Heart left ventricle (tissue), 16 donors: Measurements from ENCODE around the gene GBP4. TPM values are rescaled to one million over a fixed set of nuclear protein-coding genes. Genes with fewer than 3 reads are reported as not detected.
A peak's percentile ranks its signal among the peaks of the same experiment; 100 is the strongest.

Experiments
- ATAC-seq, 4 donors: fragments of 200-7000 bp; cut with Tn5 transposase; one replicate each; pipeline ENCODE4 v1.9.1; 2020 to 2022; ENCODE audit warnings: moderate library complexity in 4 of 4, mild to moderate bottlenecking in 3 of 4, moderate number of reproducible peaks in 1 of 4
- DNase-seq, 5 donors: peaks; one replicate each; pipeline ENCODE4 v3.0.0-alpha.2; 2020
- H3K27ac ChIP-seq, 12 donors: fragments of 200-600 bp; sonication (generic) in 4 of 12; one replicate each; pipeline versions ENCODE4 v1.5.0 to v1.8.0; 2016 to 2022; ENCODE audit warnings: mild to moderate bottlenecking in 2 of 12
- H3K27me3 ChIP-seq, 9 donors: fragments of 200-600 bp; sonication (generic) in 2 of 9; one replicate each; pipeline versions ENCODE4 v1.5.1 to v1.8.0; 2016 to 2022; ENCODE audit warnings: mild to moderate bottlenecking in 3 of 9
- H3K36me3 ChIP-seq, 9 donors: fragments of 200-600 bp; sonication (generic) in 2 of 9; one replicate each; pipeline versions ENCODE4 v1.5.0 to v1.8.0; 2018 to 2022; ENCODE audit warnings: mild to moderate bottlenecking in 2 of 9
- H3K4me1 ChIP-seq, 12 donors: fragments of 200-600 bp; sonication (generic) in 4 of 12; one replicate each; pipeline versions ENCODE4 v1.5.0 to v1.8.0; 2016 to 2022; ENCODE audit warnings: mild to moderate bottlenecking in 3 of 12
- H3K4me3 ChIP-seq, 12 donors: fragments of 200-600 bp; sonication (generic) in 4 of 12; one replicate each; pipeline versions ENCODE4 v1.5.0 to v1.8.0; 2017 to 2022; ENCODE audit warnings: mild to moderate bottlenecking in 9 of 12, moderate library complexity in 4 of 12
- H3K9me3 ChIP-seq, 12 donors: fragments of 200-600 bp; sonication (generic) in 4 of 12; one replicate each; pipeline versions ENCODE4 v1.5.0 to v1.8.0; 2016 to 2022; ENCODE audit warnings: mild to moderate bottlenecking in 1 of 12
- POLR2A ChIP-seq, 2 donors: fragments of 450-650 bp; IDR thresholded peaks; one replicate each; pipeline ENCODE4 v1.6.1; 2017; ENCODE audit warnings: antibody characterized with exemption in 2 of 2, mild to moderate bottlenecking in 2 of 2, moderate library complexity in 2 of 2
- WGBS, 4 donors: extraction: QIAGEN DNeasy Blood & Tissue Kit in 2 of 4; methylation state at CpG; one replicate each; pipeline versions ENCODE4 v1.1.5 to v1.1.7; 2013 to 2018; 5-methylcytosine and 5-hydroxymethylcytosine counted together
- intact Hi-C, 10 donors: fragments of 100-400 bp; cut with DNase I; formaldehyde crosslinking; loops; one replicate each; pipeline versions ENCODE4 v1.11.1 to v1.14.2; 2022
- polyA plus RNA-seq, 2 donors: library from polyadenylated mRNA; stranded (reverse); fragments of 200-250 nt; gene quantifications; one replicate each; pipeline ENCODE4 v1.2.3, GENCODE V29; 2013
- total RNA-seq, 9 donors: library from RNA; depleted of rRNA in 2 of 9; stranded (reverse); fragments of >200 nt in 2 of 9; fragmentation: NEBNext Ultra II Directional in 3 of 9; extraction: Animal tissue kit (Norgen Biotek cat#: 25700) in 3 of 9; gene quantifications; one replicate each; pipeline versions ENCODE4 v1.1.0 to v1.2.4, GENCODE V29; 2016 to 2023
- TF ChIP-seq, protein P1 (sequence below), 12 donors: fragments of 200-600 bp; sonication (generic) in 4 of 12; IDR thresholded peaks; one replicate each; pipeline versions ENCODE4 v1.5.0 to v1.8.0; 2018 to 2022; ENCODE audit warnings: antibody characterized with exemption in 12 of 12, mild to moderate bottlenecking in 5 of 12
- donor health status: ischemic (EF 13 %, LVEDD 7.1; RV severe dilation, severe dysfunction).
- donor health status: healthy with polysubstance abuse.
- donor health status: DM: no; HTN: yes; CAD: no.
- donor health status: DM: no; HTN: no; CAD: no.
- donor health status: ischemic (EF 25% LVEDD 6.9; RV normal size, moderate dysfunction).
- donor health status: ischemic (EF 25% LVEDD 5.7; RV mildly dilated, moderate dysfunction).
- donor health status: healthy.
- donor health status: DM: yes; HTN: yes; CAD: no.
- donor health status: ischemic (EF 35%, LVEDD 5.7; RV mildly dilated, moderate dysfunction).
- donor health status: nonischemic (EF 11% LVEDD 7.7; RV severe dilation, severe dysfunction).
- donor health status: DM: yes; HTN: yes; CAD: no.
- donor health status: PGD.
- donor health status: ischemic (EF 29% LVEDD 5.4; RV normal size, mild dysfunction).
- donor health status: nonischemic (EF 23%, LVEDD 6.1; RV moderate dilation, normal function).

Gene GBP4
- total and polyA plus RNA-seq, 11 donors: 4.3 to 46.4 (median 10.4) TPM

DNA sequence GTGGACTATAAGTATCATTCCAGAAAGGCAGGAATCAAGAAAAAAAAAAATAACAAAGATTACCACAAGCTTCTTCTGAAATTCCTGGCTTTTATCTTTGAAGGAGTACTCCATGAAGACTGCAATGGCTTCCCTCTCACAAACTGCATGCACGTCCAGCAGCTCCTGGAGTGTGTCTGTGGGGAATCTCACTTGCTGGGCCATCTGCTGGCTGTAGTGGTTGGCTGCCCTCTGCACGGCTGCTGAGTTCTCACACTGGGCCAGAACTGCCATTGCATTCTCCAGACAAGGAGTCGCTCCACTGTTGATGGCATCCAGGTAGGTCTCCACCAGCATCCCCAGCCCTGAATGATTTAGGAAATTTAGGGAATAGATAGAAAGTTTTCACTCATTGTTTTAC is 49.5 kb downstream of the GBP4 start:
- Histone ChIP-seq H3K4me1 (no peaks in the 10 kb centered on the region), H3K4me3 (no peak overlapping the region), H3K36me3 (no peaks in the 10 kb centered on the region), H3K9me3 (no peaks in the 10 kb centered on the region), H3K27me3 (no peaks in the 10 kb centered on the region), H3K27ac (no peak overlapping the region)
- intact Hi-C loops: no loop called here
- ATAC-seq (peak in 2 of 4 donors; percentile 39 to 68), DNase-seq (peak in 1 of 5 donors; percentile 24)
- TF ChIP-seq, protein P1, sequence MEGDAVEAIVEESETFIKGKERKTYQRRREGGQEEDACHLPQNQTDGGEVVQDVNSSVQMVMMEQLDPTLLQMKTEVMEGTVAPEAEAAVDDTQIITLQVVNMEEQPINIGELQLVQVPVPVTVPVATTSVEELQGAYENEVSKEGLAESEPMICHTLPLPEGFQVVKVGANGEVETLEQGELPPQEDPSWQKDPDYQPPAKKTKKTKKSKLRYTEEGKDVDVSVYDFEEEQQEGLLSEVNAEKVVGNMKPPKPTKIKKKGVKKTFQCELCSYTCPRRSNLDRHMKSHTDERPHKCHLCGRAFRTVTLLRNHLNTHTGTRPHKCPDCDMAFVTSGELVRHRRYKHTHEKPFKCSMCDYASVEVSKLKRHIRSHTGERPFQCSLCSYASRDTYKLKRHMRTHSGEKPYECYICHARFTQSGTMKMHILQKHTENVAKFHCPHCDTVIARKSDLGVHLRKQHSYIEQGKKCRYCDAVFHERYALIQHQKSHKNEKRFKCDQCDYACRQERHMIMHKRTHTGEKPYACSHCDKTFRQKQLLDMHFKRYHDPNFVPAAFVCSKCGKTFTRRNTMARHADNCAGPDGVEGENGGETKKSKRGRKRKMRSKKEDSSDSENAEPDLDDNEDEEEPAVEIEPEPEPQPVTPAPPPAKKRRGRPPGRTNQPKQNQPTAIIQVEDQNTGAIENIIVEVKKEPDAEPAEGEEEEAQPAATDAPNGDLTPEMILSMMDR (IDR thresholded peaks at IDR 0.05): peak in 5 of 12 donors; percentile 7 to 37 (median 28)
- no peak for TF ChIP-seq POLR2A (IDR thresholded peaks at IDR 0.05)
- WGBS, 4 donors: 32 to 51% (median 40%) methylated on average over 3 of the region's 3 CpGs

DNA sequence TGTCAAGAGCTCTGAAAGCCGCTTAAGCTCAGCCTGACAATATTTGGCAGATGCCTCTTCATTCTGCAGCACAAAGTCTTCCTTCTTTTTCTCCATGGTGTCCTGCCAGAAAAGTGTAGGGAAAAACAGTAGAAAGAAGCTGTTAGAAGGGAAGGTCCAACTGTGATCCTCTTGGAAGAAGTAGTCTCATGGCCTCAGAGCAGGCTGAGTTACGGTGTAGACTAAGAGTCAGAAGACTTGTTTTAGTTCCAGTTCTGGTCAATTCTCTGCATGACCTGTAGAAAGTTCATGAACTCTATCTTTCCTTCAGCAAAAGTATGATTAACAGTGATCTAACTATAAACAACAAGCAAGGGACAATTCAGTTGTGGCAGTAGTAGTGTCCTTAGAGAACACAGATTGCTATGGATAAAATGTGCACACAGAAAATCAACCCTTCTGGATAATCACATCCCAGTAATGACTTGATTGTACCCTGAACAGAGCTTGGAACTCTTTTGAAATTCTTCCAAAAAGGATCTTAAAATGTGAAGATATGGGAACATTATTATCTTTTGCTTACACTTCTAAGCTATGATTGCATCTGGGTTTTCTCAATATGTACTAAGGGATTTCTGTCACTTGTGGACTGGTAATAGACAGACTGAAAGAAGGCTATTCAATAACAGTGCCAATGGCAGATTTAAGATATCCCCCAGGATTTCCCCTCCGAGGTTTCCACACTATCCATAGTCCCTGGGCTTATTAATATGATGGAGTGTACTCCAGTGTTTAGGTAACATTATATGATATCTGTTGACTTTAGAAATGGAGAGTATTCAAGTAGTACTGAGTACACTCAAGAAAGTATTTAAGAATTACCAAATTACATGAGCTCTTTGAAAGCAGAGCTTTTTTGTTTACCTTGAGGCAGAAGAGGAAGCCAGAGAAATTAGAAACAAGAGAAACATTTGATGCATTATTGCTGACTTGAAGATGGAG is 50.8 kb downstream of the GBP4 start:
- Histone ChIP-seq H3K36me3 (no peaks in the 10 kb centered on the region), H3K27me3 (no peaks in the 10 kb centered on the region), H3K4me3 (no peak overlapping the region), H3K27ac (no peak overlapping the region), H3K9me3 (no peaks in the 10 kb centered on the region), H3K4me1 (no peaks in the 10 kb centered on the region)
- intact Hi-C loops: no loop called here
- ATAC-seq: no peak
- DNase-seq: no peak
- TF ChIP-seq, protein P1 (IDR thresholded peaks at IDR 0.05): no peak
- no peak for TF ChIP-seq POLR2A (IDR thresholded peaks at IDR 0.05)
- WGBS, 4 donors: 75 to 82% (median 78%) methylated on average over 3 of the region's 3 CpGs

DNA sequence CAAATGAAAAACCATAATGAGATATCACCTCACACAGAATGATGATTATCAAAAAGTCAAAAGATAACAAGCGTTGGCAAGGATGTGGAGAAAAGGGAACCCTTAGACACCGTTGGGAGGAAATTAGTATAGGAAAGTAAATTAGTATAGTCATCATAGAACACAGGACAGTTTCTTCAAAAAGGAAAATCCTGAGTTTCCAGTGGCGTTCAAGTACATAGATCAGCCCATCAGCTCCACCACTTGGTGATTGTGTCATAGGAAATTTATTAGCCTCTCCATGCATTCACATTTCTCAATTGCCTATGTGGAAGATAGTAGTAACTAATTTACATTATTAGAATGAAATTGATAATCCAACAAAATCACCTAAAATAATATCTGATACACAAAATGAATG is 52.0 kb downstream of the GBP4 start:
- Histone ChIP-seq H3K27ac (no peak overlapping the region), H3K4me1 (no peaks in the 10 kb centered on the region), H3K4me3 (no peak overlapping the region), H3K27me3 (no peaks in the 10 kb centered on the region), H3K36me3 (no peaks in the 10 kb centered on the region), H3K9me3 (no peaks in the 10 kb centered on the region)
- 75 to 77% (median 76%) methylated on average over 3 of the region's 3 CpGs for WGBS, 4 donors
- intact Hi-C loops: no loop called here
- DNase-seq: no peak
- TF ChIP-seq POLR2A (IDR thresholded peaks at IDR 0.05): no peak
- no peak for ATAC-seq

DNA sequence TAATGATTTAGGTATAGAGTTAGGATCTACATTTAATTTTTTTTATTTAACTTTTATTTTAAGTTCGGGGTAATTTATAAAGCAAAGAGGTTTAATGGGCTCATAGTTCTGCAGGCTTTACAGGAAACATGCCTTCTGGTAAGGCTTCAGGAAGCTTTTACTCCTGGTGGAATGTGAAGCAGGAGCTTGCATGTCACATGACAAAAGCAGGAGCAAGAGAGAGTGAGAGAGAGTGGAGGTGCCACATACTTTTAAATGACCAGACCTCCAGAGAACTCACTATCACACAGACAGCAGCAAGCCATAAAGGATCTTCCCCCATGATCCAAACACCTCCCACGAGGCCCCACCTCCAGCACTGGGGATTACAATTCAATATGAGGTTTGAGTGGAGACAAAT is 55.3 kb downstream of the GBP4 start:
- intact Hi-C loops: no loop called here
- no peak for DNase-seq
- no peak overlapping the region for H3K4me3 ChIP-seq
- no peak overlapping the region for H3K27ac ChIP-seq
- peaks cover 0 to 3% (median 0%) of the 10 kb centered on the region in 12 donors for H3K9me3 ChIP-seq
- TF ChIP-seq, protein P1 (IDR thresholded peaks at IDR 0.05): no peak
- TF ChIP-seq POLR2A (IDR thresholded peaks at IDR 0.05): no peak
- H3K36me3 ChIP-seq: no peaks in the 10 kb centered on the region
- ATAC-seq: no peak
- H3K27me3 ChIP-seq: no peaks in the 10 kb centered on the region
- WGBS, 4 donors: 65 to 83% (median 78%) methylated on average over 2 of the region's 2 CpGs
- H3K4me1 ChIP-seq: no peaks in the 10 kb centered on the region
